ENCODE measurements around the gene SNRNP25.
A peak's percentile ranks its signal among the peaks of the same experiment; 100 is the strongest.

SNRNP25 gene

GRCh38 chr16:106623-107324 is 53.1 kb downstream of the SNRNP25 start (continued):
- no peak for TF ChIP-seq ZNF639 (tag by site-specific recombination; IDR thresholded peaks at IDR 0.05)
- no peak for TF ChIP-seq ZNF114 (tag by site-specific recombination; IDR thresholded peaks at IDR 0.05)
- TF ChIP-seq ZNF600 (tag by site-specific recombination; IDR thresholded peaks at IDR 0.05): peak; percentile 91
- peak; percentile 27; the same call in 1 of the 2 replicates for TF ChIP-seq ZNF660 (tag by site-specific recombination; IDR thresholded peaks at IDR 0.05)
- TF ChIP-seq SCRT2 (tag by site-specific recombination; IDR thresholded peaks at IDR 0.05): peak; percentile 68
- TF ChIP-seq ZNF24 (tag by site-specific recombination; IDR thresholded peaks at IDR 0.05): no peak
- no peak for TF ChIP-seq TRIM28 (IDR thresholded peaks at IDR 0.05; ENCODE audit: borderline replicate concordance, low read length)
